HG02970 (cell line): Measurements from ENCODE around the gene PCDHGB1.
"Not testable (repeated sequence)": the region's sequence is repeated elsewhere in the genome, so short reads cannot be mapped to it uniquely, and the experiment has no call there.

ENCODE experiments used
- ATAC-seq: cut with Tn5 transposase; IDR thresholded peaks from one replicate; pipeline ENCODE4 v1.9.1; 2021; ENCODE audit warnings: mild to moderate bottlenecking, moderate library complexity, moderate number of reproducible peaks; ENCODE audit not compliant: unreplicated experiment, low FRiP score

Gene PCDHGB1

GRCh38 chr5:141349917-141350619 is at the start of gene PCDHGB1:
PCDHGB1 (plus strand) TSS chr5:141350099; CDS start chr5:141350261, 162 bp downstream.
- no peak for ATAC-seq

DNA sequence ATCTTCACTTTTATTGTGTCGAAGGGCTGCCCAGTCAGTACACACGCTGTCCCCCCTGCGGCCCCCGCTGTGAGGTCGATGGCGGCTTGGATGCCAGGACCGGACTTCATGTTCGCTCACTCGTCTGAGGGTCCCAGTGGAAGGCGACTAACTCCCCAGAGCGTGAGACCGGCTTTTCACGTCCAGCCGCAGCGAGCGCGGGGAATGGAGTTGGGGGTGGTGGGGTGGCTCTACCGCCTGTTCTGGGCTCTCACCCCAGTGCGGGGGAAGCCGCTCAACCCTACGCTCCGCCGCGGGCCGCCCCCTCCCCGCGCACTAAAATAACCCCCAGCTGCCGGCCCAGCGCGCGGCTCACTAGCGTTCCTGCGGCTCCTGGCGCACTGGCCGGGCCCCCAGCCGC is 46.1 kb upstream of the PCDHGB1 start, which contains the start of gene SLC25A2:
Gene SLC25A2 (minus strand): TSS at position 294 of the 400 bp plus-strand sequence. CDS start 184 bp downstream, at position 110.
- no peak for ATAC-seq

DNA sequence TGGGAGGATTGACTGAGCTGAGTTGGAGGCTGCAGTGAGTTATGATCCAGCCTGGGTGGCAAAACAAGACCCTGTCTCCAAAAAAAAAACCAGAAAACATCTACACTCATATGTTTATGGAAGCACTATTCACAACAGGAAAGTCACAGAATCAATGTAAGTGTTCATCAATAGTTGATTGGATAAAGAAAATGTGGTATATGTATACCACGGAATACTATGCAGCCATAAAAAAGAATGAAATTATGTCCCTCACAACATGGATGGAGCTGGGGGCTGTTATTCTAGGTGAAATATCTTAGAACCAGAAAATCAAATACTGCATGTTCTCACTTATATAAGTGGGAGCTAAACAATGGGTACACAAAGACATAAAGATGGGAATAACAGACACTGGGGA is 43.3 kb upstream of the PCDHGB1 start:
- no peak for ATAC-seq

GRCh38 chr5:141313711-141314110 is 36.2 kb upstream of the PCDHGB1 start:
- no peak for ATAC-seq

GRCh38 chr5:141316963-141317362 is 32.9 kb upstream of the PCDHGB1 start:
- not testable (repeated sequence) for ATAC-seq

DNA sequence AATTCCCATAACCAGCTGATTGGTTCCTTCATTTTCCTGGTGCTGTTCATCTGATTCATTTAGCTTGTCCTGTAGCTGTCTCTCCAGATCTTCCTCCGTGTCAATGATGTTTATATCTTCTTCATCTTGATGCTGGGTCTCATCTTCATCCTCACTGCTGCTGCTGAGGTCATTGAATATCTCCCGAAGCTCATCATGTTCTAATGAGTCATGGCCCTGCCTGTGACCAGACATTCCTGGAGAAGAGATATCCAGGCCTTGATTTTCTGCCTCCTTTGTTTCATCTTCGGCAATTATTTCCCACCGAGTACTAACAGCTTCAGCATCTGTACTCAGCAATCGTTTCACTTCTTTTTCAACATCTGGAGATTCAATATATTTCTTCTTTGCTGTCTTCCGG is 30.7 kb upstream of the PCDHGB1 start:
- ATAC-seq = no peak

DNA sequence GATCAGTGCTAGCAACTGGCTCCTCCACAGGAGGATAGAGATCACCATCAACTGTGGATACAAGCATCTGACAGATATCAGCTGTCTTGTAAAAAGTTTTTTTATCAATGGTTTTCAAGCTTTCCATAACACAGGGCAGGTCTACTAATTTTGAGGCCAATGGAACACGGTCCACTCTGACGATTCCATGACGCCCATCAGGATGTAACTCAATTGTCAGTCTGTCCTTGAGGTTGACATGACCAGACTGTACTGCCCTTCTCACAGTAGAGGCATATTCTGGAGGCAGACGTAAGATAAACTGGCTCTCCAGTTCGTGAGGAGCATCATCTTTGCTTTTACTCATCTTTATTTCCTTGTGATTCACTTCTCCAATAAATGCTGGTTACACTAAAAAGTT is 30.2 kb upstream of the PCDHGB1 start:
- ATAC-seq = no peak

- peak; percentile 99 for ATAC-seq
These were observed 29.4 kb upstream of the PCDHGB1 start, which contains the start of gene TAF7 for GRCh38 chr5:141320225-141321169. TAF7 (minus strand) TSS chr5:141320784; CDS start chr5:141320044, 740 bp downstream.

- no peak for ATAC-seq
These were observed 27.6 kb upstream of the PCDHGB1 start for GRCh38 chr5:141322261-141322660.

- ATAC-seq = no peak
These were observed 23.6 kb upstream of the PCDHGB1 start for GRCh38 chr5:141326088-141326854.

DNA sequence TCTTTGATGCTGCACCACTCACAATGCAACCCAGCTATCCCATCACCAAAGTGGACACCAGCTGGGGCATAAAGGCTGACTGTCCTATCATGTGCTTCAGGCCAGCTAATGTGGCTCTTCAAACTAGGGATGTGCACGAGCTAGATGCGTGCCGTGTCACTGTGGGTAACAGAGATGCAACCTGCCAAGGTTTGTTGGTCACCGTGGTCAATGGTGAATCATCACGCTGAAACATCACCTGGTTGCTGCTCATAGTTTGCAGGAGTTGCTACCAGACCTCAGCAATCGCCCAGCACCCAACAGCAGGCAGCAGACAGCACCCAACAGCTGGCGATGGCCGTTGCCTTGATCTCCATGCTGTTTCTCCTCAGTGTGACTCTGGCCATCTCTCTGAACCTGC is 21.7 kb upstream of the PCDHGB1 start:
- ATAC-seq = no peak

DNA sequence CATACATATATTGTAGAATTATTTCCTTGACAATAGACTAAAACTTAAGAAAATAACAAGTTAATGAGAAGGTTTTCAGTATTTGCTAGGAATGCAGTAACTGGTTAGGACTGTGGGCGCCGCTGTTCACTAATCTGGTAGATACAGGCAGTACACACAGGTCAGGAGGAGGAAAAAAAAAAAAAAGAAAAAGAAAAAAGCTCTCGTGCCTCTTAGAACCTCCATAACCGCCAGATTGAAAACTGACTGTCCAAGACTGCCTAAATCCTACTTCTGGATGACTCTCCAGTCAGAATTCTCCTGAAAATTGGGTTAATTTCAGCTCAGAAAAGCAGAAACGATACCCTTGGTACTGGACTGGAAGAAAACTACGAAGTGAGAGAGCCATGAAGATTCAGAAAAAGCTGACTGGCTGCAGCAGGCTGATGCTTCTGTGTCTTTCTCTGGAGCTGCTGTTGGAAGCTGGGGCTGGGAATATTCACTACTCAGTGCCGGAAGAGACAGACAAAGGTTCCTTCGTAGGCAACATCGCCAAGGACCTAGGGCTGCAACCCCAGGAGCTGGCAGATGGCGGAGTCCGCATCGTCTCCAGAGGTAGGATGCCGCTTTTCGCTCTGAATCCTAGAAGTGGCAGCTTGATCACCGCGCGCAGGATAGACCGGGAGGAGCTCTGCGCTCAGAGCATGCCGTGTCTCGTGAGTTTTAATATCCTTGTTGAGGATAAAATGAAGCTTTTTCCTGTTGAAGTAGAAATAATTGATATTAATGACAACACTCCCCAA is 19.4 kb upstream of the PCDHGB1 start, which contains the start of gene PCDHGA1:
Gene PCDHGA1 (plus strand): TSS at position 216 of the 782 bp plus-strand sequence.
- ATAC-seq = no peak

GRCh38 chr5:141332571-141332970 is 17.3 kb upstream of the PCDHGB1 start:
- ATAC-seq = not testable (repeated sequence)

GRCh38 chr5:141338538-141339306 is 11.2 kb upstream of the PCDHGB1 start, which contains the start of gene PCDHGA2:
PCDHGA2 (plus strand) TSS chr5:141338760.
- no peak for ATAC-seq

GRCh38 chr5:141340781-141341354 is 9.0 kb upstream of the PCDHGB1 start:
- ATAC-seq = not testable (repeated sequence)

GRCh38 chr5:141342773-141343172 is 7.1 kb upstream of the PCDHGB1 start:
- ATAC-seq = no peak

DNA sequence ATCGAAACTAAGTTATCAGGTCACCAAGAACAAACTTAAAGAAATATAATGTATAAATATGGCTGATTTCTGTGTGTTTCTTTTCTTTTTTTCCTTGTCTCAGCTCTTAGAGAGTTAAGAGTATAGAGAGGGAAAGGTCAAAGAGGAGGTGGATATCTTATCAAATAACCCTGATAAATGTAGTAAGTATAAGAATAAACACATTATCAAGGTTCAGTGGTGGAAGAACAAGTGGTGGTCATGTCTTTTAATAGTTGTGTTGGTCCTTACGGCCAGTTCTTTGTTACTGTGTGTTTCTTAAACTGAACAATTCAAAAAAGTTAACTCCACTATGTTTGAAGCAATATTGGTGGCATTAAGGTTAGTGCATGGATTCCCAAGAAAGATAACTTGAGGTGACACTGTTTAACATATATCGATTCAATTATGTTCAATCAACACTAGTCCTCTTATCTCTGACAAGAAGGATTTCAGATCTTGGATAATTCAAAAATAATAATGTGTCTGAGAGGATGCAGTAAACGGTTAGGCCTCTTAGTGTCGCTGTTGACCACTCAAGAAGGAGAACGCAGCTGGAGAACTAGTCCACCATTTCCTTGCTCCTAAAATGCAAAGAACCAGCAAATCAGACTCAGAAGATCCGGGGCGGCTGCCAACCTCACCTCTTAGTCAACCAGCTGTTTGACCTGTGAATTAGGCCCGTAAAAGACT is 6.5 kb upstream of the PCDHGB1 start, which contains the start of gene PCDHGA3:
Gene PCDHGA3 (plus strand): TSS at position 588 of the 711 bp plus-strand sequence. CDS start 205 bp downstream, outside the sequence.
- ATAC-seq = no peak
